Right lobe of liver (tissue), 6 donors: ENCODE data around the gene ICE1. TPM values are rescaled to one million over a fixed set of nuclear protein-coding genes. Genes with fewer than 3 reads are reported as not detected.

Experiments
- ATAC-seq, 4 donors: fragments of 200-7000 bp; cut with Tn5 transposase; one replicate each; pipeline ENCODE4 v1.9.1; 2020; ENCODE audit warnings: mild to moderate bottlenecking in 4 of 4, moderate library complexity in 4 of 4
- DNase-seq, 3 donors: peaks; one replicate each; pipeline ENCODE4 v3.0.0-alpha.2; 2020
- H3K27ac ChIP-seq, 3 donors: fragments of 200-600 bp; one replicate each; pipeline ENCODE4 v1.8.0; 2022
- H3K27me3 ChIP-seq, 2 donors: fragments of 200-600 bp; one replicate each; pipeline ENCODE4 v1.8.0; 2022
- H3K36me3 ChIP-seq, 4 donors: fragments of 200-600 bp; sonication (generic) in 1 of 4; one replicate each; pipeline versions ENCODE4 v1.5.1 to v1.8.0; 2017 to 2022; ENCODE audit warnings: control low read depth in 1 of 4
- H3K4me1 ChIP-seq, 4 donors: fragments of 200-600 bp; sonication (generic) in 1 of 4; one replicate each; pipeline versions ENCODE4 v1.5.1 to v1.8.0; 2017 to 2022; ENCODE audit warnings: control low read depth in 1 of 4
- H3K4me3 ChIP-seq, 3 donors: fragments of 200-600 bp; one replicate each; pipeline ENCODE4 v1.8.0; 2022
- H3K9me3 ChIP-seq, 4 donors: fragments of 200-600 bp; sonication (generic) in 1 of 4; one replicate each; pipeline versions ENCODE4 v1.5.1 to v1.8.0; 2017 to 2022; ENCODE audit warnings: control low read depth in 1 of 4
- CTCF ChIP-seq, 4 donors: fragments of 200-600 bp in 3 of 4; fragments of 450-650 bp in 1 of 4; IDR thresholded peaks; one replicate each; pipeline versions ENCODE4 v1.5.1 to v1.8.0; 2016 to 2022; ENCODE audit warnings: antibody characterized with exemption in 4 of 4, mild to moderate bottlenecking in 2 of 4
- POLR2A ChIP-seq: fragments of 450-650 bp; IDR thresholded peaks from one replicate; pipeline ENCODE4 v1.6.1; 2017; ENCODE audit warnings: antibody characterized with exemption, mild to moderate bottlenecking
- WGBS: methylation state at CpG from one replicate; pipeline ENCODE4 v1.1.6; 2018; ENCODE audit warnings: low coverage, low lambda C conversion rate; ENCODE audit not compliant: insufficient coverage; ENCODE audit errors: missing lambda C conversion rate; 5-methylcytosine and 5-hydroxymethylcytosine counted together
- intact Hi-C, 2 donors: fragments of 100-400 bp; cut with DNase I; formaldehyde crosslinking; loops; one replicate each; pipeline versions ENCODE4 v1.11.2 to v1.14.1; 2022
- total RNA-seq, 6 experiments: library from RNA; depleted of rRNA in 2 of 6; stranded (reverse); fragments of >200 nt in 2 of 6; fragmentation: NEBNext Ultra II Directional in 3 of 6; extraction: Animal tissue kit (Norgen Biotek cat#: 25700) in 3 of 6; gene quantifications; one replicate each; pipeline versions ENCODE4 v1.1.0 to v1.2.4, GENCODE V29; 2016 to 2023
- donor health status: DM: no; HTN: yes; CAD: no.
- donor health status: DM: no; HTN: no; CAD: no.
- donor health status: DM: no; HTN: no; CAD: no.
- donor health status: DM: no; HTN: yes; CAD: no.
- donor health status: DM: no; HTN: yes; CAD: no.

Gene ICE1
- total RNA-seq, 6 experiments from 2014 or later = 8.2 to 10.7 (median 10.4) TPM

DNA sequence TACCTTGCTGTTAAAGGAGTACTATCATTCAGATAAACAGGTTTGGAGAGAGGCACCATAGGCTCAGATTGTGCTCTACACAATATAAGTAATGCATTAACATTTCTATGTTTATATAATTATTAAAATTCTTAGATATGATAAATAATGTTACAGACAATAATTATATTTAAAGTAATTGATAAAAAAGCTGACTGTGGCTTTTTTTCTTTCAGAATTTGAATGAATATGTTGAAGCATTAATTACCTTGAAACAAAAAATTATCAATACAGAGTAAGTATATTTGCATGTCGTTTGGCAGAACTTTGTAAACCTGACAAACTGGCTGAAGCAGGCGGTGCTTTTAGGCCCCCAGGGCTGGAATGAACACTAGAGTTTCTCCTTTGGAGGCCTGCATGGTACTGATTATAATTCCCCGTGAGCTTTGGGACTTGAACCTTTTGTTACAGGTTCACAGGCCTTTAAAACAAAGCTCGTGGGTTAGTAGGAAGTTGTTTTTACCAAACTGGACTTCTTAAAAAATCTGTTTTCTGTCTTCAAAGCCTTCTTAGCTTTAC lies 13.8 kb downstream of the ICE1 start:
- TF ChIP-seq POLR2A = no peak
- TF ChIP-seq CTCF (IDR thresholded peaks at IDR 0.05) = no peak
- intact Hi-C loops = no loop called here
- ATAC-seq = no peak
- WGBS = 65% methylated on average over 4 of the region's 4 CpGs
- Histone ChIP-seq H3K27ac (no peak overlapping the region), H3K4me1 (no peaks in the 10 kb centered on the region), H3K4me3 (no peak overlapping the region), H3K9me3 (no peaks in the 10 kb centered on the region), H3K27me3 (no peaks in the 10 kb centered on the region), H3K36me3 (peaks cover 0 to 22% (median 0%) of the 10 kb centered on the region in 4 donors)
- DNase-seq = no peak

GRCh38 chr5:5437227-5438172 lies 15.0 kb downstream of the ICE1 start:
- 80% methylated on average over 10 of the region's 11 CpGs for WGBS
- TF ChIP-seq POLR2A = no peak
- no peak for TF ChIP-seq CTCF (IDR thresholded peaks at IDR 0.05)
- no peaks in the 10 kb centered on the region for H3K9me3 ChIP-seq
- no peak overlapping the region for H3K27ac ChIP-seq
- no peak overlapping the region for H3K4me3 ChIP-seq
- peaks cover 0 to 30% (median 0%) of the 10 kb centered on the region in 4 donors for H3K36me3 ChIP-seq
- ATAC-seq = no peak
- no peaks in the 10 kb centered on the region for H3K27me3 ChIP-seq
- no peak for DNase-seq
- intact Hi-C loops = no loop called here
- no peaks in the 10 kb centered on the region for H3K4me1 ChIP-seq

- H3K27me3 ChIP-seq = no peaks in the 10 kb centered on the region
- H3K4me1 ChIP-seq = no peaks in the 10 kb centered on the region
- no peak for ATAC-seq
- H3K36me3 ChIP-seq = peaks cover 0 to 46% (median 13%) of the 10 kb centered on the region in 4 donors
- H3K4me3 ChIP-seq = no peak overlapping the region
- no peak for DNase-seq
- intact Hi-C loops = no loop called here
- TF ChIP-seq CTCF (IDR thresholded peaks at IDR 0.05) = no peak
- no peak for TF ChIP-seq POLR2A
- 86% methylated on average over 1 of the region's 1 CpG for WGBS
- no peak overlapping the region for H3K27ac ChIP-seq
- no peaks in the 10 kb centered on the region for H3K9me3 ChIP-seq
Measured at GRCh38 chr5:5451863-5452262, 29.4 kb downstream of the ICE1 start.

DNA sequence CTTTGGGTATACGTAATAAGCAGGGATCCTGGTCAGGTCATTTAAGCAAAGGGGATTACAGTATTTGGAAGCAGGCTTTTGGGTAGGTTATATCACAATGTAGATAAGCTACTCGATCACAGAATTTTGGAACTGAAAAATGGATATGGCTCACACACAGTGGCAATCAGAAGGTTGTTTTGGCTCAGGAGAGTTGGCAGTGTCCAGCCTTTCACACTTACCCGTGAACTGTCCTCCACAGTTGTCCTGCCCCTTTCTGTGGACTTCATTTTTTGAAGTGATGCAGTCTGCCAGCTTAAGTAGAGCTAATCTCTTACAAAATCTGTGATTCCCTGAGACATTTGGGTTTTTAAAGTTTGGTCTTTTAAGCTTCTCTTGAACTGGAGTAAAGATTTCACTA lies 30.7 kb downstream of the ICE1 start:
- Histone ChIP-seq H3K4me3 (no peak overlapping the region), H3K4me1 (no peaks in the 10 kb centered on the region), H3K27me3 (no peaks in the 10 kb centered on the region), H3K9me3 (no peaks in the 10 kb centered on the region), H3K36me3 (peaks cover 0 to 49% (median 14%) of the 10 kb centered on the region in 4 donors), H3K27ac (no peak overlapping the region)
- no peak for ATAC-seq
- 89% methylated on average over 2 of the region's 3 CpGs for WGBS
- intact Hi-C loops = no loop called here
- TF ChIP-seq POLR2A (no peak), CTCF (IDR thresholded peaks at IDR 0.05) (no peak)
- no peak for DNase-seq
